ENCODE measurements around the gene MYLIP. TPM values are rescaled to one million over a fixed set of nuclear protein-coding genes. Genes with fewer than 3 reads are reported as not detected.

MYLIP gene
- total RNA-seq, 4 donors from 2014 or later, result 35.1 to 49.6 (median 43.8) TPM

DNA sequence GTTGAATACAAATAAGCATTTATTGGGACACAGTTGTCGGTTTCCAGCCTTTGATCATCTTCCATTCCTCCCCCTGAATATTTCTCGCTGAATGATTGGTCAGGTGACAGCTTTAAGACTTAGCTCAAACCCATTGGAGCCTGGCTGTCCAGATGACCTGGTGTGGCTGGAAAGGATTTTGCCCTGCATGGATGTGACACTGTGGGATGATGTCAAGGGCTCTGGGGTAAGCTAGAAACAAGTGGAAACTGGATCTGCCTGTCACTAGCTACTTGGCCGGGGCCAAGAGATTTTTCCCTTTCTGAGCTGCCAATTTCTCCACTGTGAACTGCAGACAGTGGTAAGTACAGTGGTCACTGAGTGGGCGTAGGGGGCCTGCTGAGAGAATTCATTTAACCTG lies 41.9 kb upstream of the MYLIP start:
- WGBS, 2 donors, result 67 to 76% methylated on average over 4 of the region's 4 CpGs

DNA sequence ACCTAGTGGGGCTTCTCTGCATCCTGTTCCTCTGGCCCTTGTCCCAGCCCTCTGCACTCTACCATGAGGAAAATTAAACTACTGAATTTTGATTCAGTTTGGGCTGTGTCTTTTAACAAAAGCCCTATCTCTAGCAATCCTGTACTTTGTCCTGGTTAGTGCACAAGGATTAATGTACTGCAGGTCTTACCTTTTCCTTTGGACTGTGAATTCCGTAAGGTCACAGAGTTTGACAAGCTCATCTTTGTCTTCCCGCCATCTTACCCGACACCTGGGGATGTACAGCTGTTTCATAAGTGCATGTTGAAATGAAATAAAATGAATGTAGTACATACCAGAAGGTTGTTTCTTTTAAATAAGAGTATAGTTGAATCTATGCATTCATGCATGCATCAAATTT lies 41.5 kb upstream of the MYLIP start:
- no peak overlapping the region for H3K4me3 ChIP-seq (ENCODE audit: low read depth, poor library complexity, severe bottlenecking)
- 97% methylated on average over 3 of the region's 3 CpGs for WGBS, 2 donors
- TF ChIP-seq, protein P1, sequence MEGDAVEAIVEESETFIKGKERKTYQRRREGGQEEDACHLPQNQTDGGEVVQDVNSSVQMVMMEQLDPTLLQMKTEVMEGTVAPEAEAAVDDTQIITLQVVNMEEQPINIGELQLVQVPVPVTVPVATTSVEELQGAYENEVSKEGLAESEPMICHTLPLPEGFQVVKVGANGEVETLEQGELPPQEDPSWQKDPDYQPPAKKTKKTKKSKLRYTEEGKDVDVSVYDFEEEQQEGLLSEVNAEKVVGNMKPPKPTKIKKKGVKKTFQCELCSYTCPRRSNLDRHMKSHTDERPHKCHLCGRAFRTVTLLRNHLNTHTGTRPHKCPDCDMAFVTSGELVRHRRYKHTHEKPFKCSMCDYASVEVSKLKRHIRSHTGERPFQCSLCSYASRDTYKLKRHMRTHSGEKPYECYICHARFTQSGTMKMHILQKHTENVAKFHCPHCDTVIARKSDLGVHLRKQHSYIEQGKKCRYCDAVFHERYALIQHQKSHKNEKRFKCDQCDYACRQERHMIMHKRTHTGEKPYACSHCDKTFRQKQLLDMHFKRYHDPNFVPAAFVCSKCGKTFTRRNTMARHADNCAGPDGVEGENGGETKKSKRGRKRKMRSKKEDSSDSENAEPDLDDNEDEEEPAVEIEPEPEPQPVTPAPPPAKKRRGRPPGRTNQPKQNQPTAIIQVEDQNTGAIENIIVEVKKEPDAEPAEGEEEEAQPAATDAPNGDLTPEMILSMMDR (IDR thresholded peaks at IDR 0.05), result no peak
- TF ChIP-seq POLR2A (IDR thresholded peaks at IDR 0.05), result no peak
- DNase-seq (ENCODE audit: low spot score in 2 of 2), result no peak
- intact Hi-C loops (cut with DNase I; ENCODE audit: low total_unique reads), result no loop called here

More for the DNA sequence above, 41.9 kb upstream of the MYLIP start:
- TF ChIP-seq POLR2A (IDR thresholded peaks at IDR 0.05), result no peak
- TF ChIP-seq, protein P1 (IDR thresholded peaks at IDR 0.05), result no peak
- intact Hi-C loops (cut with DNase I; ENCODE audit: low total_unique reads), result no loop called here
- no peak overlapping the region for H3K4me3 ChIP-seq (ENCODE audit: low read depth, poor library complexity, severe bottlenecking)
- DNase-seq (ENCODE audit: low spot score in 2 of 2), result no peak

DNA sequence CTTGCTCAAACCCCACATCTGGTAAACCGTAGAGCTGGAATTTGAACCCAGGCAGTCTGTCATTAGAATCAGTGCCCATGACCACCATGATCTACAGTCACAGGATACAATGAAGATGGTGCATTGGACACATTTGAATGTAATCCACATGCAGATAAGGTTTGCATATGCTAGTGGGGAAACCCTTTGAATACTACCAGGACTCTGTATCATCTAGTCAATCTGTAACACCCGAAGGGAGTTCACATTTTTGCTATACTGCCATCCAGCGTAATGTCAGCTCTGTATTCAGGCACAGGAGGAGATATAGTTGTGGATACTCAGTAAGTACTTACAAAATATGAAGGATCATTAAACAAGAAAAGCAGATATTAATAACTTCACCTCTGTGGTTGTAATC lies 40.5 kb upstream of the MYLIP start:
- TF ChIP-seq, protein P1 (IDR thresholded peaks at IDR 0.05), result no peak
- no peak overlapping the region for H3K4me3 ChIP-seq (ENCODE audit: low read depth, poor library complexity, severe bottlenecking)
- DNase-seq (ENCODE audit: low spot score in 2 of 2), result no peak
- WGBS, 2 donors, result 88 to 96% methylated on average over 3 of the region's 3 CpGs
- intact Hi-C loops (cut with DNase I; ENCODE audit: low total_unique reads), result no loop called here

DNA sequence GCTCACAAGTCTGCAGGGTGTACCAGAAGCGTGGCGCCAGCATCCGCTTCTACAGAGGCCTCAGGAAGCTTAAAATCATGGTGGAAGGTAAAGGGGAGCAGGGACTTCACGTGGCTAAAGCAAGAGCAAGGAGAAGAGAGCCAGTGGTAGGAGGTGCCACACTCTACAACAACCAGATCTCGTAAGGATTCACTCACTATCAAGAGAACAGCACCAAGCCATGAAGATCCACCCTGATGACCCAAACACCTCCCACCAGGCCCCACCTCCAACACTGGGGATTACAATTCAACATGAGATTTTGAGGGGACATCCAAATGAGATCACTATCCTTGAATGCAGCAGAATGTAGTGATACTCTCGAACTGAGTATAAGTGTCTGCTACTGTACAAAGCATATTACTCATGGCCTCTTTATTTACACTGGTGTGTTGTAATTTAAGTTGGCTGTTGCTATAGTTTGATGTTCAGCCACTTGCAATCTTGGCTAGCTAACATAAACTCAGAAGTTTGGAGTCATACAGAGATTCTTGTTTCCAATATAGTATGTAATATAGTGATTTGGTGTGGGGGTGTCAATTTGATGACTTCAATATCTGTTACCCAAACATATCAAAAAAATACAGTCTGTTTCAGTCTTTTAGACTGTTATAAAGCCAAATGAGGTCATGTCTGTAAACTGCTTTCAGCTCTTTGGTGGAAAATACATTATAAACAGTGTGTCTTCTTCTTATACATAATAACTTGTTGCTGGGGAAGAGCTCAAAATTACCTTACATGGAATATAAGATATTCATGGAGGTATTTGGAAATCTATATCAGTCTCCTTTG lies 39.4 kb upstream of the MYLIP start:
- no peak for DNase-seq (ENCODE audit: low spot score in 2 of 2)
- H3K4me3 ChIP-seq (ENCODE audit: low read depth, poor library complexity, severe bottlenecking), result no peak overlapping the region
- TF ChIP-seq POLR2A (IDR thresholded peaks at IDR 0.05), result no peak
- TF ChIP-seq, protein P1 (IDR thresholded peaks at IDR 0.05), result no peak
- 73 to 78% methylated on average over 6 of the region's 6 CpGs for WGBS, 2 donors
- intact Hi-C loops (cut with DNase I; ENCODE audit: low total_unique reads), result no loop called here

DNA sequence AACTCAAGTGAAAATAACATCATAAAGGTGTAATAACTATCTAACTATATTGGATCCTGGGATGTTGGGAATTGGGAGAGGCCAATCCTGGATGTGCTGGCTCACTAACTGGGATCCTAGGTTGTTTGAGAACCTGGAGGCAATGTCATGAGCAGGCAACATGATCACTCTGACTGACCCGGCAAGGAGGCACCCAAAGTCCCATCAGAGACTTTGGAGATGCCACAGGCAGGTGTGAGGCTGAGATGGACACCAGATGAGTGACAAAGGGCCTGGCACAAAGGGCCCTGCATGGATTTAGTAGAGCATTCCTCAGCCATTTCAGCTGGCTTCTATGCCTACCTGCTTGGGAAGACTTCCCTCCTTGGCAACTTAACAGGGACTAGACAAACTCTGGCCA lies 38.4 kb upstream of the MYLIP start:
- DNase-seq (ENCODE audit: low spot score in 2 of 2), result no peak
- H3K4me3 ChIP-seq (ENCODE audit: low read depth, poor library complexity, severe bottlenecking), result no peak overlapping the region
- intact Hi-C loops (cut with DNase I; ENCODE audit: low total_unique reads), result no loop called here
- WGBS, 2 donors, result 94 to 100% methylated on average over 1 of the region's 1 CpG
- no peak for TF ChIP-seq POLR2A (IDR thresholded peaks at IDR 0.05)
- TF ChIP-seq, protein P1 (IDR thresholded peaks at IDR 0.05), result no peak

DNA sequence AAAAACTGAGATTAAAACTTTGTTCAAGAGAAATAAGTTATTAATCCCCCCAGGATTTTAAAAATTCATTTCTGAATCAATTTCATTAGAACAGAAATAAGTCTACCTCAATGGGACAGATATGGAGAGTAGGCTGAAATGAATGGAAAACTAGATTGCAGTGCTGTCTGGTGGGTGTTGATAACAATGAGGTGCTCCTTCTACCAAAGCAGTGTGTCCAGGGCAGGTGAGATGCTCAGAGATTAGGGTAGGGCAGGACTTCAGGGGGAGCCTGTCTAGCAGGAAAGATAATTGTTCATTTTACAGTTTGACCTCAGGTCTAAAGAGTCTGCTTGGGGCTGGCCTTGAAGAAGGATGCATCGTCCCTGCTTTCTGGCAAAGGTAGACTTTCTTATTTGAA lies 38.0 kb upstream of the MYLIP start:
- intact Hi-C loops (cut with DNase I; ENCODE audit: low total_unique reads), result no loop called here
- 88 to 94% methylated on average over 1 of the region's 1 CpG for WGBS, 2 donors
- no peak overlapping the region for H3K4me3 ChIP-seq (ENCODE audit: low read depth, poor library complexity, severe bottlenecking)

More for the DNA sequence above, 38.0 kb upstream of the MYLIP start:
- DNase-seq (ENCODE audit: low spot score in 2 of 2), result no peak
- TF ChIP-seq, protein P1 (IDR thresholded peaks at IDR 0.05), result no peak
- no peak for TF ChIP-seq POLR2A (IDR thresholded peaks at IDR 0.05)
